Mucosa of stomach (tissue), 1 donor: ENCODE measurements around the gene ATP5ME.

Source experiments
- H3K27me3 ChIP-seq: one replicate; pipeline ENCODE4 v1.7.0; 2013; ENCODE audit warnings: mild to moderate bottlenecking, low read length; ENCODE audit not compliant: control insufficient read depth, insufficient read depth
- H3K36me3 ChIP-seq: one replicate; pipeline ENCODE4 v1.7.0; 2013; ENCODE audit warnings: low read length; ENCODE audit not compliant: control insufficient read depth, insufficient read depth
- H3K4me1 ChIP-seq: one replicate; pipeline ENCODE4 v1.7.0; 2013; ENCODE audit warnings: mild to moderate bottlenecking, low read length; ENCODE audit not compliant: control insufficient read depth, insufficient read depth
- H3K4me3 ChIP-seq: one replicate; pipeline ENCODE4 v1.7.0; 2013; ENCODE audit warnings: low read length
- H3K9ac ChIP-seq: one replicate; pipeline ENCODE4 v1.7.0; 2013; ENCODE audit warnings: mild to moderate bottlenecking, low read length, moderate library complexity
- H3K9me3 ChIP-seq: one replicate; pipeline ENCODE4 v1.7.0; 2013; ENCODE audit warnings: mild to moderate bottlenecking, low read length, moderate library complexity; ENCODE audit not compliant: control insufficient read depth
- donor health status: Pancreatic carcinoma.

ATP5ME gene

DNA sequence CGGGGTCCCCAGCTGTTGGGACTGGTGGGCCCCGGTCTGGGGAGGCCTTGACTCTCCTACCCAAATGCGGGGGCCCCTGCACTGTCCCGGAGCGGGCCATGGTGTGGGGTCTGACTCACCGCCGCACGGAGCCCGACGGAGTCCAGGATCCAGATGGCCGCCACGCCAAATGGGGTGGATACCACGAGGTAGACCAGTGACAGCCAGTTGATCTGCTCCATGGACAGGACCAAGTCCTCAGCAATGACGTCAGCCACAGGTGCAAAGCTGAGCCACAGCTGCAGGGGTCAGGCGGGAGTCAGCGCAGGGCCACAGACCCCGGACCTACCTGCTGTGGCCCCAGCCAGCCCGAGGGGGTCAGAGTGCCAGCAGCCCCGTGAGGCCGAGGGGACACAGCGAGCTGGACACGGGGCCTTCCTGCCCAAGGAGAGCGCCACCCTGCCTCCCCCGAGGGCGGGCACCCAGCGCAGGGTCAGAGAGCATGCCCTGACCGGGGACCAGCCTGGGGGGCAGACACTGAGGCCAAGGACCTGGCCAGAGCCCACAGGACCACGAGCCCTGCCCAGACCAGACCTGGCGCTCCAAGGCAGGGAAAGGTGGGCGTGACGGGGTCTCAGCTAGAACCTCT, 12.5 kb upstream of the ATP5ME start:
- Histone ChIP-seq H3K4me1 (peaks cover 63% of the 10 kb centered on the region), H3K4me3 (no peak overlapping the region), H3K9ac (peak overlapping the region; percentile 17), H3K36me3 (no peaks in the 10 kb centered on the region), H3K27me3 (no peaks in the 10 kb centered on the region), H3K9me3 (no peaks in the 10 kb centered on the region)

DNA sequence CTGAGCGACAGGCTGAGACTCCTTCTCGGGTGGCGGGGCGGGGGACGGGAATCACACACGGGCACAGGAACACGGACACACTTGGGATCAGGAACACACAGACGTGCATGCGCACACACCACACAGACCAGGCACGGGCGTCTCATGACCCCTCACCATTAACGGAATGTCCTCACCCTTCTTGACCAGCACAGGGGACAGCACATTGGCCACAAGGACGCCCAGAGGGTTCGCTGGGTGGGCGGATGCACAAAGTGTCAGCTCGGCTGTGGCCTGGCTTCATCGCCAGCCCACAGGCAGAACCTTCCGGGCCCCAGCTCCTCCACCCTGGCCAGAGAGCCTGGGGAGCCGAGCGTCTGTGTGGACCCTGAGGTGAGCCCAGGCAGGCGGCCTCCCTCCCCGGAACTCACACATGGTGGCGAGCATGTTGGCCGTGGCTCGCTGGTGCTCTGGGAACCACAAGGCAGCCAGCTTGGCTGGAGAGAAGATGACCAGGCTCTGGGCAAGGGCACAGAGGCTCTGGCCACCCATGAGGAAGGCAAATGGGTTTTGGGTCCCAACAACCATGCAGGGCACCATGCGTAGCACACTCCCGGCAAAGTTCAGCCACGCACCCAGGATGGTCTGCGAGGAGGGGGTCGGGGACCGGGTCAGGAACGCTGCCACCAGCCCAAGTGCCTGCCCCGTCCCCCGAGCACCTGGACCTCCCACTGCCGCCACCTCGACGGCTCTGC, 11.8 kb upstream of the ATP5ME start:
- peaks cover 68% of the 10 kb centered on the region for H3K4me1 ChIP-seq
- H3K36me3 ChIP-seq = no peaks in the 10 kb centered on the region
- H3K27me3 ChIP-seq = no peaks in the 10 kb centered on the region
- H3K4me3 ChIP-seq = no peak overlapping the region
- H3K9me3 ChIP-seq = no peaks in the 10 kb centered on the region
- no peak overlapping the region for H3K9ac ChIP-seq

DNA sequence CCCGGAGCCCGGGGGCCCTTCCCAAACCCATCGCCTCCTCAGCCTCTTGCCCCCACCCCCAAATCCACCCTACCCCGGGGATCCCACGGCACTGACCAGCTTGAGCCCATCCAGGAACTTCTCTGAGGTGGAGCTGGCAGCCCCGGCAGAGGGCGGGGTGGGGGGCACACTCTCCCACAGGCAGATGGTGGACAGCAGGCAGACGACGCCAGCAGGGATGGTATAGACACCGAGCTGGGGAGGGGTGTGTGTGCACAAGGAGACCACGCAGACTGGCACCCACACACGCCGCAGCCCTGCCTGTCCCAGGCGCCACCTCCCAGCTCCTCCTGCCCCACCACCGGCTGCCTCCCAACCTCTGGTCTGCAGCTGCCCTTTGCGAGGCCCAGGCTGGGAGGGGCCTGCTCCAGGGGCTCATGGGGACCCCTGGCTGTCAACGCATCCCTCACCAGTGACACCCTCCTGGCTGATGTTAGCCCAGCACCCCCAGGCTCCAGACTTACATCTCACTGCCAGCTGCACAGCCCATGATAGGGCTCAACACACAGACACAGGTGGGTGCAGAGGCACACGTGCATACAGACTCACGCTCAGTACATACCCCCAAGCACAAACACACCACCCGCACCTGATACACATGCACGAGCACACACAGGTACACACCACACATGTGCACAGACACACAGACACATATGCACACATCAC, 10.7 kb upstream of the ATP5ME start:
- H3K9ac ChIP-seq = no peak overlapping the region
- no peak overlapping the region for H3K4me3 ChIP-seq
- H3K36me3 ChIP-seq = no peaks in the 10 kb centered on the region
- H3K27me3 ChIP-seq = no peaks in the 10 kb centered on the region
- H3K4me1 ChIP-seq = peaks cover 69% of the 10 kb centered on the region
- H3K9me3 ChIP-seq = no peaks in the 10 kb centered on the region

DNA sequence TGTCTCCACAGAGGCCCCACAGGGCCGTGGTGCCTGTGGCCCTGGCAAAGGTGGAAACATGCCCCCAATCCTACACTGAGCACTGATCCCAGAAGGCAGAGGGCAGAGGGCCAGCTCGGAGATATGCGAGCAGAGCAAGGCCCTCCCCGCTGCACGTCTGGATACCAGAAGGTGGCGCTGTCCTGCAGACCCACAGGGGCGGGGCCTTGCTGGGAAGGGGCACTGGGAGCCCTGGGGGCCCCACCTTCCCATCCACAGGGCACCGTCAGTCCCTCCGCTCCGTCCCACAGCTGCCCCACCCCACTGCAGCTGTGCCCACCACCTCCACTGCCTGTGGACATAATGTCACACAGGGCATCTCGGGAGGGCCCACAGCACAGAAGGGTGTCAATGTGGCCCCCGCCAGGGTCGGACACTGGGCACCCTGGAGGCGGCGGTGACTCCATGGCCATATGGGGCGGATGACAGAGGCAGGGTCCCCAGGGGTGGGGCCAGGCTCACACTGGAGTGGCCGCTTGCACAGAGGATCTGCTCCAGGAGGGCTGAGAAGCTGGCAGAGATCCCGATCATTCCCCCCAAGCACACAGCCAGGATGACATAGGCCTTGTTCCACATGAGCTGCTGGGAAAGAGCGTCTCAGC, 10.0 kb upstream of the ATP5ME start:
- Histone ChIP-seq H3K27me3 (no peaks in the 10 kb centered on the region), H3K4me1 (peaks cover 63% of the 10 kb centered on the region), H3K9me3 (no peaks in the 10 kb centered on the region), H3K4me3 (no peak overlapping the region), H3K9ac (no peak overlapping the region), H3K36me3 (no peaks in the 10 kb centered on the region)

DNA sequence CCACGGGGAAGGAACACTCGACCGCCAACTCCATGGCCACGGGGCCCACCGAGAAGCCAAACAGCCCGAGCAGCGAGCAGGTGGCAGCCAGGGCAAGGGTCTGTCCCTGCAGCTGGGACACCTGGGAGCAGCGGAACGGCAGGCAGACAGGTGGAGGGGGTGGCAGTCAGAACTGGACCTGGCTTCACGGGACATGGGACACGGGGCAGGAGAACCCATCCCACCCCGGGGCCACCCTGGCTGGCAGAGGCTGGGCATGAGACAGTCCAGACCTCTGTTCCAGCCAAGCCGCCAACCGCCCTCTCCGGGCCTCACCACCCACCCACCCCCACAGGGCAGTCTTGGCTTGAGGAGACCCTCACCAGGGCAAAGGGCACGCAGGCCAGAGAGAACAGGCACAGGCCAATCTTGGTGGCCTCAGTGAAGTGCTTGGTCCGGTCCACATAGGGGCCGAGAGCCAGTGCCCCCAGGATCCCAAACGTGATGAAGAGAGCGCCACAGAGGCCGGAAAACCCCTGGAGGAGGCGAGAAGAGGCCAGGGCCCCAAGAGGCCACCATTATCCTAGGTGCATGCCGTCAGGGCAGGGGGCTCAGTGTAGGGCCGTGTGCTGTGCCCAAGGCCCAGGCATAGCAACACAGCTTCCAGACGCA, 9.3 kb upstream of the ATP5ME start:
- Histone ChIP-seq H3K27me3 (no peaks in the 10 kb centered on the region), H3K4me3 (no peak overlapping the region), H3K9ac (no peak overlapping the region), H3K9me3 (no peaks in the 10 kb centered on the region), H3K36me3 (no peaks in the 10 kb centered on the region), H3K4me1 (peaks cover 60% of the 10 kb centered on the region)

DNA sequence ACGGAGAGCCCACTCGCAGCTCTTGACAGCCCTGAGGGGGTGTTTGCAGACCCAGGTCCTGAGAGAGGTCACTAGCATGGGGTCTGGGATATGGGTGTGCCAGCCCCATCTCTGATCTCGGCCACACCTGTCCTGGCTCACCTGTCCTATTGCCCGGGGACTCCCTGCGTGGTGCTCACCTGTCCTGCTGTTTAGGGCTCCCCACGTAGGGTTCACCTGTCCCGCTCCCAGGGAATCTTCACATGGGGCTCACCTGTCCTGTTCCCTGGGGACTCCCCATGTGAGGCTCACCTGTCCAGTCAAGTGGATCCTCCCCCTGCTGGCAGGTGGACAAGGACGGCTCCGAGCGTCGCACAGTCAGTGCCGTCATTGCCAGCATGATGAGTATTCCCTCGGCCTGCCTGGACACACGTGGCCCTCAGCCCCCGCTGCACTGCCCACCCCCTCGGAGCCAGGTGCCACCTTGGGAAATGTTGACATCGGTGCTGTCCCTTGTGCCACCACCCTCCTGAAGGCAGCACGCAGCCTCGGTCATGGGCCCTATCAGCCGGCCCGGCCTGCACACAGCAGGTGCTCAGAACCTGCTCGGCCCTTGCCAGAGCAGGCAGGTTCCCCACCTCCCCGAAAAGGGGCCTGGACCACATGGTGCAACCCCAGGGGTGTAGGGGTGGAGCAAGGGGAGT, 8.6 kb upstream of the ATP5ME start:
- H3K9me3 ChIP-seq = no peaks in the 10 kb centered on the region
- H3K27me3 ChIP-seq = no peaks in the 10 kb centered on the region
- no peak overlapping the region for H3K4me3 ChIP-seq
- H3K4me1 ChIP-seq = peaks cover 60% of the 10 kb centered on the region
- no peaks in the 10 kb centered on the region for H3K36me3 ChIP-seq
- no peak overlapping the region for H3K9ac ChIP-seq

DNA sequence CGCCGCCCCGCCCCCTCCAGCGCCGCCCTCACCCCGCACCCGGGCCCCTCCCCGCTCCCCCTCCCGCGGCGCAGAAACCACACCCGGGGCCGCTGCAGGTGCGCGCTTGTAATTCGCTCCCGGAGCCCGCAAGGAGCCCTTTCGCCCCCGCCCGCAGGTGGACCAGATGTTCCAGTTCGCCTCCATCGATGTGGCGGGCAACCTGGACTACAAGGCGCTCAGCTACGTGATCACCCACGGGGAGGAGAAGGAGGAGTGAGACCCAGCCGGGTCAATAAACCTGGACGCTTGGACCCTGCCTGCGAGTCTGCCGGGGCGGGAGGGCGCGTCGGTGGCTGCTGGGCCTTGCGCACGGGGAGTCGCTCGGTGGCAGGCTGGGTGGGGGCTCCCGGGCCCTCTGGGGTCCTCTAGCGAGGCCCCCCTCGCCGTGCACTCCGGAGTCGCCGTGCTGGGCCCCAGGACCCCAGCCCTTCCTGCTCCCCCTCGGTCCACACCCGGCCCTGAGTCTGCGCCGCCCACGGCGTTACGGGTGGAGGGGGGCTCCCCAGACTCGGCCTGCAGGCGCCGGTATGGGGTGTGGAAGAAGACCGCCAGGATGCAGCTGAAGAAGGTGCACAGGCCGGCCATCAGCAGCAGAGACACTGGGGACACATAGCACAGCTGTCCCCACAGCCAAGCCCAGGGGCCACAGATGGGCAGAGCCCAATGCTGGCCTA, 7.8 kb upstream of the ATP5ME start:
- no peaks in the 10 kb centered on the region for H3K27me3 ChIP-seq
- H3K4me3 ChIP-seq = no peak overlapping the region
- no peaks in the 10 kb centered on the region for H3K9me3 ChIP-seq
- H3K4me1 ChIP-seq = peaks cover 58% of the 10 kb centered on the region
- H3K9ac ChIP-seq = no peak overlapping the region
- H3K36me3 ChIP-seq = no peaks in the 10 kb centered on the region

DNA sequence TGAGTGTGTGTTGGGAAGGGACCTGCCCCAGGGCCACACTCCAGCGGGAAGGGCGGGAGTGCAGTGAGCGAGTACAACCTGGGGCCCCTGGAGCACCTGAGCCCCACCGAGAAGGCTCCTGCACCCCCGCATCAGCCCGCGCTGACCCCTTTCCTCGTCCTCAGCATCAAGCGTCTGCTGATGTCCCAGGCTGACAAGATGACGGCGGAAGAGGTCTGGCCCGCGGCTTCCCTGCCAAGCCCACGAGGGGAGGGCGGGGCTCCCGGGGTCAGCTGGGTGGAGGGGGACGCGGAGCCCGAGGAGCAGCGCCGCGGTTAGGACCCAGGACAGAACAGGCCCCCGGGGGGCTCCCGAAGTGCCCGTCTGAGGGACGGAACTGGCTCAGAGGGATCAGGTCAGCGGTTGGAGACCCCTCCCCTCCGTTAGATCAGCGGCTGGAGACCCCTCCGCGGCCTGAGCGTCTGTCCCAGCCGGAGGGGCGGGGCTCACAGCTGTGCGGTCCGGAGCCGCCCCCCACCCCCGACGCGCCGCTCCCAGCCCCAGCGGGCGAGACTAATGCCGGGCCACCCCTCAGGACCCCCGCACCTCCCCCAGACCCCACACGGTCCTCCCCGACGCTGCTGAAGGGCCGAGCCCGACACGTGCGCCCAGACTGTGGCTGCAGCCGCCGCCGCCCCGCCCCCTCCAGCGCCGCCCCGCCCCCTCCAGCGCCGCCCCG, 7.0 kb upstream of the ATP5ME start:
- no peaks in the 10 kb centered on the region for H3K27me3 ChIP-seq
- no peak overlapping the region for H3K4me3 ChIP-seq
- no peak overlapping the region for H3K9ac ChIP-seq
- no peaks in the 10 kb centered on the region for H3K36me3 ChIP-seq
- peaks cover 54% of the 10 kb centered on the region for H3K4me1 ChIP-seq
- no peaks in the 10 kb centered on the region for H3K9me3 ChIP-seq

DNA sequence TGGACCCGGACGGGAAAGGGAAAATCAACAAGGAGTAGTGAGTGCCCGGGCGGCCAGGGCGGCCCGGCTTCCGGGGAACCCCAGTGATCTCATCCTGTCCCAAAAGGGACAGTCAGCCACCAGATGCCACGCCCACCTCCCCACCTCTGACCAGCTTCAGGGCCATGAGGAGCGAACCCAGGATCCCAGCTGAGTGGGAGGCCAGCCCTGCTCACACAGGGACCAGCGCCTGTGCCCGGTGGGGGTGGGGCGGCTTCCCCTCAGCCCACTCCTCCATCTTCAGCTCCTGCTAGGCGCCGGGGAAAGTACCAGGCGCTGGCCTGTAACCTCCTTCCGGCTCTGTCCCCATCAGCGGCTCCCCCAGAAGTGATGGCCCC, 6.5 kb upstream of the ATP5ME start:
- no peaks in the 10 kb centered on the region for H3K9me3 ChIP-seq
- no peak overlapping the region for H3K4me3 ChIP-seq
- H3K27me3 ChIP-seq = no peaks in the 10 kb centered on the region
- H3K4me1 ChIP-seq = peaks cover 59% of the 10 kb centered on the region
- no peaks in the 10 kb centered on the region for H3K36me3 ChIP-seq
- no peak overlapping the region for H3K9ac ChIP-seq

DNA sequence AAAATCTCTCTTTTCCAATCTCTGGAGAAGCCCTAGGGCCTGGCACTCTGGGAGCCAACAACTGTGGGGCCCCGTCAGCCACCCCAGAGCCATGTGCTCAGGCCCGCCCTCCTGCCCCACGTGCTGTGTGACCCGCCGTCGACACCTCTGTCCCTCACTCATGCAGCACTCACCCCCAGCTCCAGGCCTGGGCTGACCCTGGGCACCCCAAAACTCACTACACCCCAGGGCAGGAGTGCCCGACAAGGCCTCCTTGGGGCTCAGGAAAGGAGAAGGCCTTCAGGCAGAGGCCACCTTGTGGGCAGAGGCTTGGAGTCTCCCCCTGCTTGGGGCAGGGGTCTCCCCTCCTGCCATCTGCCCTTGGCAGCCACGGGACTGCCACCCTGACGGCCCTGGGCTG, 6.0 kb upstream of the ATP5ME start:
- H3K9ac ChIP-seq = no peak overlapping the region
- H3K27me3 ChIP-seq = no peaks in the 10 kb centered on the region
- H3K4me3 ChIP-seq = no peak overlapping the region
- H3K9me3 ChIP-seq = no peaks in the 10 kb centered on the region
- H3K4me1 ChIP-seq = peaks cover 64% of the 10 kb centered on the region
- no peaks in the 10 kb centered on the region for H3K36me3 ChIP-seq
